Colon (tissue), 2 donors: ENCODE results near the gene NOL11.
"Not testable (repeated sequence)": the region's sequence is repeated elsewhere in the genome, so short reads cannot be mapped to it uniquely, and the experiment has no call there.

ENCODE experiments used
- FAIRE-seq: peaks from 2 replicates; lab custom pipeline; 2012; peaks lifted over from hg19 to GRCh38; lab: Jason Lieb, UNC
- donor health status: control.
- donor health status: control.

NOL11 gene

DNA sequence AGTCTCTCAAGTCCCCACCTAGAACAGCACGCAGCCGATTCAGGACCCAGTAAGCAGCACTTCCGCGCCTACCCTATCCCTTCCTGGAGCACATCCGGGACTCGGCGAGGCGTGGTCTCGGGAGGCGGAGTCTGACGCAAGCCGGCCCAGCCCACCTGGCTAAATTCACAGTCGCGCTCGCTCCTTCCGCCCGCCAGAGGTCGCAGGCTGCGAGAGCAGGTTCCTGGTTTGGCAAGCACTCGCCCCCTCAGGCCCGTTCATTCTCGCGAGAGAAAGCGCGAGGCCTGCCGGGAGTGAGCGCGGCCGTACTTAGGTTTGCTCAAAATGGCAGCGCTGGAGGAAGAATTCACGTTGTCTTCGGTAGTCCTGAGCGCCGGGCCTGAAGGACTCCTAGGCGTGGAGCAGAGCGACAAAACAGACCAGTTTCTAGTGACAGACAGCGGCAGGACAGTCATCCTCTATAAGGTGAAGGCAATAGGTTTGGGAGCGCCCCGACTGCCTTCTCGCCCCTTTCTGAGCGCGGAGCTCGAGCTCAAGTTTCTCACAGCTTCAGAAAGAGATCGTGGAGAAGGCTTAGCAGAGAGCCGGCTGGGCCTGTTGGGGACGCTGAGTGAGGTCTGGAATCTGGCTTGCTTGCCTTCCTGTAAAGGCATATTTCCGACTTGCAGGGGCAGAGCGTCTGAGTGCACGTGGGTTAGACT lies at the start of gene NOL11:
Gene NOL11 (plus strand): TSS at position 313 of the 701 bp plus-strand sequence. CDS start 12 bp downstream, at position 325.
- peak; percentile 36 for FAIRE-seq

DNA sequence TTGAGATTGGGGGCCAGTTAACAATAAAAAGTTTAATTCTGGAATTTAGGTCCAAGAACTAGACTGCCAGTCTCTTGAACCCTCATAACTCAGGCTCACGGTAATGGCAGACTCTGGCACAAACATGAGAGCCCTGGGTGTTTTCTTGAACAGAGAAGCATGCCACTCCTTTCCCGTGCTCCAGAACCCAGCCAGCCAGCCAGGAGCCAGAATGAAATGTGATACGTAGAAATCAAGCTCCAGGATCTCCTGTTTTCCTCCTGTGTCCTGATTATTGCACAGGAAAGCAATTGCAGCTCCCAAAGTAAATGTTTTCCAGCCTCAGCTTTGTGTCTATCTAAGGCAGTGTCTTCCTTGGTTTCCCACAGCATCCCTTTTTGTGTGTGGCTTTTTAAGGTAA lies 46.2 kb upstream of the NOL11 start:
- FAIRE-seq = no peak

DNA sequence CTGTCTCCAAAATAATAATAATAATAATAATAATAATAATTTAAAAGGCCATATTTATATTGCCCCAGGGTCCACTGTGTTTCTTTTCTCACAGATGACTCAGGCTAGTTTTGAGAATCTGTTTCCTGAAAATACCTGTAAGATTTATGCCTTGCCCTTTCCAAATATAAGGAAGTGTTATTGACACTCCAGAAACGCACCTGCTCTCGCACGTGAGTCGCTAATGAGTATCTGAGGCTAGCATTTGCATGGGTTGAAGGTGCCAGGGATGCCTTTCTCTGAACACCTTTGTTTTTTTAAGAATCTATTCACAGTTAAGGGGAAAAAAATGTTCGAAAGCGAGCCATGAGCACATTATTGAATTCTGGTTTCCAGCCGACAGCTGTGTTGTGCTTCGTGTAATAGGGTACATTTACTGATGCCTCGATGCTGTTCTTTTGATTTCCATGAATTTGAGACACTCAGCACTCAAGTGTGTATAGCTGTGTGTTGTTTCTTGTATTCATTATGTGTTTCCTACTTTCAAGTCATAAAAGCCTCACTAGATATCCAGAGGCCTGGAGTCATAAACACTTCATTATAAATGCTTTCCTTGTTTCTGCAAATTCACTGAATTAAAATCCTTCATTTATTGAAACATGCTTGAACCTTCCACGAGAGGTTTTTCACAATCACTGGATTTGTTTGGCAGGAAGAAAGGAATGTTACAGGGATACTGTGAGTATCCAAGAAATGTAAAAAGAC lies 45.0 kb upstream of the NOL11 start:
- no peak for FAIRE-seq

DNA sequence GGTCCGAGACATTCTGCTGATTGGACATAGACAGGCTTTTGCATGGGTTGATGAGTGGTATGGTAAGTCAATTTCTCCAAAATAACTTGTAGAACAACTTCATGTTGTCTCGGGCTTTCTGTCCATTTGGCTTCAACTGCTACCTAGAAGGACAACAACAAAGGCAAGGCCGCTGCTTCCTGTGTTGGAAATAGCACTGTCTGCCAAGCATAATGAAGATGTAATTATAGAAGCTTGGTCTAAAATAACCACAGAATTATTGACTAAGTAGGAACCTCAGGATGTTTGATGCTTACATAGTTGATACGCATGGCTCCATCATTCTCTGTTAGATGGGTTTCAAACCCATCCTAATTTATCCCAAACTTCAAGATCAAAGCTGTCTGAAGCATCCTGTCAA lies 42.3 kb upstream of the NOL11 start:
- FAIRE-seq = no peak

DNA sequence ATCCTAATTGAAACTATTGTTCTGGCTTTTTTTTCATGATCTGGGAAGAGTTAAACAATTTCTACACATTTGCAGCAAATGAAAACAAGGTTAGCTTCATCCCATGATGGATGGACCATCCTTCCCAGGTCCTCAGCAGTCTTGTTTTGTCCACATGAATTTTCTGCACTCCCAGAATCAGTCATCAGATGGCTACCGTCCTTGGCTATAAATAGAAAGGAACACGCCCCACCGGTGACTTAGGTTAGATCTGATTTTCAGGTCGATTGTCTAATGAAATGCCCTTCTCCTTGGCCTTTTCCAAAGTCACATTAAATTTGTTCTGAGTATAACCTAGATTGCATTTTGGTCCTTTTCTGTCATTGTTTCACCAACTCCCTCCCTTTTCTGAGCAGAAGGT lies 41.4 kb upstream of the NOL11 start:
- no peak for FAIRE-seq

DNA sequence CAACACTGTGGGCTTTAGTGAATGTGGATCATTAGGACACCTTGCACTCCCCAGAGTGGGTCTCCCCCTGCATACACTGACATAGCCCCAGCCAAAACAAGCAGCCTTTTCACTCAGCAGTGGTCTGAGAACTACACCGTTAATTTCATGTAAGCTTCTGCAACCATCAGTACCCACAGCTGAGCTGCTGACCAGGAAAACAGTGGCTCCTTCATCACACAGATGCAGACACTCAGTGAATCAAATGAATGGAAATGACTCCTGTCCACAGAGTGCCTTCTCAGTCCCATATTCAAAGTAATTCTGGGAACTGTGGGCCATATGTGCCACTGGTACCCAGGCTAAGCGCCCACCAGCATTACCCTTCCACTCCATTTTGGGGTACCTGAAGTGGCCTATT lies 39.3 kb upstream of the NOL11 start:
- FAIRE-seq = no peak

DNA sequence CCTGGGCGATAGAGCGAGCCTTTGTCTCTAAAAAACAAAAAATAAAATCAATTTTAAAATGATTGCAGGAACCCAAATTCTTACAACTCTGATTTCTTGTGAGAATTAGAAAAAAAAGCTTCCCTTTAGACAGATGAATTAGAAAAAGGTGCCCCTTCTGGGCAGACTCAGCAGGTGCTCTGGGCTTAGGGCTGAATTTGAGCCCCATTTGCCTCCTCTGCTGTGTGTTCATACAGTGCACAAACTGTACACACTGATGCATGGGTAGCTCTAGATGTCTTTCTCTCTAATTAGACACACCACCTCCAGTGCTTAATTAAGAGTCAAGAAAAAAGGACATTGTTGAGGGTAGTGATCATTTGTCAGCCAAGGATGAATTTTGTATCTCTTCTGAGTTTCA lies 38.5 kb upstream of the NOL11 start:
- FAIRE-seq = no peak

DNA sequence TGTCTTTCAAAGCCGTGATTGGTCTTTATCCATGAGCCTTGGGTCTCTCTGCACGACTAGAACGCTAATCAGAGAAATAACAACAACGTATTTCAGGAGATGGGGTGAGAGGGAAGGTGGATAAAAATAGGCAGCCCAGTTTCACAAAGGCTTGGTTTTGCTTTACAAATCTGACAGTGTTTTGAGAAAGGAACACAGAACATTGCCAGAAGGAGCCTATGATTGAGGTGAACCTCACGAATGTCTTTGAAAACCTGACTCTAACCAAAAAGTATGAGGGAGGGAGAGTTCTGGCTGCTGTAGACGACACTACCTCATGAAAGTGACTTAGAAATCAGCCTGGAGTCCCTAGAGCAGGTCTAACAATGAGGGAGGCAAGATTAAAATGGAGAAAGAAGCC lies 38.0 kb upstream of the NOL11 start:
- no peak for FAIRE-seq

DNA sequence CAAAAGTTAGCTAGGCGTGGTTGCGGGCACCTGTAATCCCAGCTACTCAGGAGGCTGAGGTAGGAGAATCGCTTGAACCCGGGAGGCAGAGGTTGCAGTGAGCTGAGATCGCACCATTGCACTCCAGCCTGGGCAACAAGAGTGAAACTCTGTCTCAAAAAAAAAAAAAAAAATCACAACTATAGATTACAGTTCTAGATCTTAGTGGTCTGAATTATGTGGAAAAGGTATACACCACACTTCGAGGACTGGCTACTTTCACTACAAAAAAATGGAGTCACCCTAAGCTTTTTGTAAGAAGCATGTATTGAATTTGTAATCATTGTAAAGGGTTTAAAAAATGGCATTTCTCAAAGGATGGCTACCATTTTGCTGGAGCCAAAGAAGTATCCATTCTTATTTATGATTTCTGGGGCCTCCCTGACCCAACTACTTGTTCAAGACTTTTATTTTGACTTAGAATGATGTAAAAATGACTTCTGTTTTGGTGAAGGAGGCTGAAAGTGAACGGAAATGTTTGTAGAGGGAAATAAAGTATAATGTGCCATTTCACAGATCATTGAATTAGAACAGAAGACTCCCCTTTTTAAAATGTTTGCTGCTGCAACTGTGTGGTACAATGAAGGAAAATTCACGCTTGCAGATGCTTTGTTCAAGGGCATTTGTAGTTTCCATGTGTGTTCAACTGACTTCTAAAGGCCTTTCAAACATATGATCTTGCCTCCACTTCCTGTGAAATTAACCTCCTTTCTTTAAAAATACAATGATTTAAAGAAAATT lies 37.1 kb upstream of the NOL11 start:
- no peak for FAIRE-seq

DNA sequence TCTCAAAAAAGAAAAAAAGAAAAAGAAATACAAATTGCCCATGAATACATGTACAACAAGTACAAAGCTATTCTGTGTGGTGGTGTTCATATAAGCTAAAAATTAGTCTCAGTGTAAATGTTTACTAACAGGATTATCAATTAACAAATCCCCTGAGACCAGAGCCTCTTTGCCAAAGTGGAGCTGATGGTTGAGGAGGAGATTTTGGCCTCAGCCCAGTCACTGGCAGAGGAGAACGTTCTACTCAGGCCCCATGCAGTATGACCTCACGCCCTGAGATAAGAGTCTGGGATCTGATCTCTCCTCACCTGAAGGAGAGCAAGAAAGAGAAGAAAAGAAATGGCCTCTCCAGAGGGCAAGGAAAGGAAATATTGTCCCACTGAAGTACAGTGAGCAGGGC lies 35.5 kb upstream of the NOL11 start:
- no peak for FAIRE-seq

DNA sequence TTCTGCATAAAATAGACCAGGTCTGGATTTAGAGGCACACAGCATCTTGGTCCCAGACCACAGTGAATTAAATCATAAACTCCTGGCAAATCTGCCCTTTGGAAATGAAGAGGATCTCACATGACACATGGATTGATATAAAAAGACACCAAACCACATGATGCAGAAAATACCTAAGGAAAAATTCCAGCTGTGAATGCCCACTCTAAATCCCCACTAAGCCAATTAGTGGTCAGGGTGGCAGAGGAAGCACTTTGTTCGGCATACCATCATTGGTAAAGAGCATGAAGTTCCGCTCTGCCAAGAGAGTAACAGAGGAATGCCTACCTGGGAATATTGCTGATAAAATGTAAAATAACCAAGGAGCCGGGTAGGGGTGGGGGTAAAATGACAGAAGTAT lies 32.4 kb upstream of the NOL11 start:
- FAIRE-seq = no peak

DNA sequence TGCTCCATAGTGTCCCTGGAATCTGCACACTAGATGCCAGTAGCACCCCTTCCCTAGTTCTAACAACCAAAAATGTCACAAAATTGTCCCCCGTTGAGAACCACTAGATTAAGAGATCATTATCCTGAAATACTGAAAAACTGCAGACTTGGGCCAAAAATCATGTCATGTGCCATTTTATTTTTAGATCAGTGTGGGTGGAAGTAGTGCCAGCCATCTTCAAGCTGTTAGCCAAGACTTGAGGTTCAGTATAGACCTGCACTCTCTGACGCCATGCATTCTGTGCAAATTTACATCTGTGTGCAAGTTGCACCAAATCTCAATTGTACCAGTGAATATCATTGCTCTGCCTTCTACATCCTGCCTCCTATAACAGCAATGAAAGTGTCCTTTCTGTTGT lies 31.5 kb upstream of the NOL11 start:
- FAIRE-seq = no peak

DNA sequence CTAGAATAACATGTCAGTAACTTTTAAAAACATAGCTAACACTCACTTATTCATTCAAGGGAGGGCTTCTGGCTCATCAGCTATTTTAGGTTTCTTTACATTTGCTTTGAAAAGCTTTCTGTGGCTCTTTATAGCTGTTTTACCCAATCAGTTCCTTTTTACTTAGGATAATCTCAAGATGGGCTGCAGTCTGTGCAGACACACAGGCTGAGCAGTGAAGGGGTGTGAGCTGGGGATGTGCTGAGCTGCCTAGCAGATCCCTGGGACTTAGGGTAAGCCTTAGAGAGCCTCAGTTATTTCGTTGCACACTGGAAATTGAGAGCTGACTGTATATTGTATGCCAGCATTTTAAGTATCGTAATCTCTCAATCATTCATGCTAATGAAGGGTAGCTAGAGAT lies 30.2 kb upstream of the NOL11 start:
- no peak for FAIRE-seq

DNA sequence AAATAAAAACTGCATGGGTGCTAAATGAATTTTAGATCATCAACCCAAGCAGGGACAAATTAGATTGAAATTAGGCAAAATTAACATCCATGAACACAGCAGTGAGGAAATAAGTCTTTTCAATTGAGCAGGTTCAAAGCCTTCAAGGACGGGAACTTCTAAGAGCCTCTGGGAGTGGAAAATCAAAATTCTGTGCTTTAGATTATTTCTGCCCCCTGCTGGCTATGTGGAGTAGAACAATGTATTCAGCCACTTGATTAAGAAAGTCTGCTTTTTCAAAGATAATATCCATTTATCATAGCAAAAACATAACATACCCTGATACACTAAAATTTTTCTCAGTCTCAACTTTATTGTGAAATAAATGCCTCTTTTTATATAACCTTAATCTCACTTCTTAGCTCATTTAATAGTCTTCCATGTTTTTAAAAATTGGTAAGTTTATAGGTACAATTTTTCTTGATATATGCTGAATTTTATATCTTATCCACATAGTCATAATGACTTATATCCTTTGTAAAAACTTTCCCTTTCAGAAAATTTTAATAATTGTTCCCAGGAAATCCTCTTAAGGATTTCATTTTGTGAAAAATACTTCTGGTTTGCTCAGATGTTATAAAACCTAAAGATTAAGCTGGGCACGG lies 28.1 kb upstream of the NOL11 start:
- peak; percentile 61 for FAIRE-seq

DNA sequence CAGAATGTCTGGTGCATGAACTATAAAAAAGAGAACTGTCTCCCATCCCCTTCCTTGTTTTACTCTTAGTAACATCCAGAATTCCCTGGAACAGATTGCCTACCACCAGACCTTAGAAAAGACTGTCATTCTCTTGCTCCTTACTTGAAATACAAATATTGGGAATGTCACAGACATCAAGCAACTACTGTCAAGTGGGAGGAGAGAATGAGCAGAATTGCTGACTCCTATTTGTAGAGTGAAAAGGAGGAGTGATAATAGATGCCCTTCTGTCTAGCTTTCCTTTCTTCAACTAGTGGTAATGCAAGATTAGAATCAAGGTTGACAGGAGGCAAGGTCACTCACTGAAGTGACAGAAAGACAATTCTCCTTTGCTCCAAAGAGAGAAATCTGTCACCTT lies 23.9 kb upstream of the NOL11 start:
- FAIRE-seq = no peak

DNA sequence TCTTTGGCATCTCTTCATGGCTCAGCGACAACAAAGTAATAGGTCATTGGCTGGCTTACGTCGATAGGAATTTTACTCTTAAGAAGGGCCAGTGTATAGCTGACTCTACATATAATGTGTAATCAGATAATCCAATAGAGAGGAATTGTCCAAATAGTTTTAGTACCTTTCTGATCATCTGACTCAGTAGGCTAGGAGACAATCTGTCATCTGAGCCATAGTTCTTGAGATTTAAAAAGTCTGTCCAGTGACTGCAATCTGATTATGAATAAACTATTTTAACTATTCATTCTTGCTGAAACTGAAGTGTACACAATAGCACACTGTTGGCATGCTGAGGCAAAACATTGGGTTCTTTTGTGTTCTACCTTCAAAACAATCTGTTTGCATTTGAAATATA lies 21.4 kb upstream of the NOL11 start:
- FAIRE-seq = no peak

DNA sequence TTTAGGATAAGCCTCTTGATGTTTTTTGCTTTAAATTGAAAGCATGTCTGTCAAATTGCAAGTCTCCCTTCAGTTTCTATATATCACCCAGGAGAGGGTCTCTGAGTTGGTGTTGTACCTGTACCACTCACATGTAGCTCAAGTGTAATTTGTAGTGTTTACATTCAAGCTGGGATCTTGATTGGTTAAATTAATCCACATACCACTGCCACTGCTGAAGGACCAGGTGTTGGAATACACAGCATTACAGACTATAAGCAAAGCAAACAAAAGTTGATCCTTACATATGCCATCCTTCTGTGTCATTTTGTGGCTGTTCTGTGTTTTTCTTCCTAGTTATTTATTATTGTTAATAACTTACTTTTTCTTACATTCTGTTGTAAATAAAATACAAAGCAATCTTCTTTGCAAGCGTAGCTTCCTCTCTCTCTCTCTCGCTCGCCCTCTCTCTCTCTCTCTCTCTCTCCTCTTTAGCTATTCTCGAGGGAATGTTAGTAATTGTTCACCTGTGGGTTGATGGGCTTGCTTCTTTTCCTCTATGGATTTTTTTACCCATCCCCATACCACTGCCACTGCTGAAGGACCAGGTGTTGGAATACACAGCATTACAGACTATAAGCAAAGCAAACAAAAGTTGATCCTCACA lies 20.8 kb upstream of the NOL11 start:
- FAIRE-seq = no peak

DNA sequence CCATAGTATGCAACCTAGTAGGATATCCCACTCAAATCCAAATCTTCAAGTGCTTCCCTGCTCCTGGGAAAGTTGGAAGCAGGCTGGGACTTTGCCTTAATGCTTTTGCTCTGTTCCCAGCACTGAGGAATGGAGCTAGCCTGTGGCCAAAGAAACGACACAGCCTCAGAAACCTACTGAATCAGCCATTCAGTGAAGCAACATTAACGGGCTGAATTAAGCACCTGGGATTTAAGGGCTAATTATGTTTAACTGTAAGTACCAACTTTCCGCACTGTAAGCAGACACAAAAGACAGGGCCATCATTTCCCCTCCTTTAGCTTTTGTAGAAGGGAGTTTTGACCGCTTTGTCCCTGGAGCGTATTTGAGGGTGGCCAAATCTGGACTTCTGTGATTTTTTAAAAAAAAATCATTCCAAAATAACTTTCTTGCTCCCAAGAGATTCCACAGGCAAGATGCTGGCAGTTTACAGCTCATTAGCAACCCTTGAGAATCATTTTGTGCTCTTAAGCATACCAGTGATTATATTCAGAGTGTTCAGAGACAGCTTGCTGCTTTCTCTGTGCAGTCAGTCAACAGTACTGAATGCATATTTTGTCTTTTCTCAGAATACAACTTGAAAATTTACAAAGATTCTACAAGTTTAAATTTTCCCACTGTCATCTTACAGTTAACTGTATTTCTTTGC lies 17.6 kb upstream of the NOL11 start:
- FAIRE-seq = no peak

DNA sequence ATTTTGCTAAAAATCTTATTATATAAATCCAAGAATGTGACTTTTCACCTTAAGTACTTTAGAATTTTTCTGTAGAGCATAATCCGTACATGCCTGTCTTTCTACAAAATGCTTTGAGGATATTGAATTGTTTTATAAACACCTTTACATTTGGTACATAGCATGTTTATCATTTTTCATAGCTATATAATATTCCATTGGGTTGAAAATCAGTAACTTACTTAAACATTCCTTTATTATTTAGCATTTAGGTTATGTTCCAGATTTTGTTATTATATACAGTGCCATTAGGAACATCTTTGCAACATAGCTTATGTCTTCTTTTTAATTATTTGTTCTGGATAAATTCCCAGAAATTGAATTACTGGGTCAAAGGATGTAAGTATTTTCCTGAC lies 17.0 kb upstream of the NOL11 start:
- no peak for FAIRE-seq

DNA sequence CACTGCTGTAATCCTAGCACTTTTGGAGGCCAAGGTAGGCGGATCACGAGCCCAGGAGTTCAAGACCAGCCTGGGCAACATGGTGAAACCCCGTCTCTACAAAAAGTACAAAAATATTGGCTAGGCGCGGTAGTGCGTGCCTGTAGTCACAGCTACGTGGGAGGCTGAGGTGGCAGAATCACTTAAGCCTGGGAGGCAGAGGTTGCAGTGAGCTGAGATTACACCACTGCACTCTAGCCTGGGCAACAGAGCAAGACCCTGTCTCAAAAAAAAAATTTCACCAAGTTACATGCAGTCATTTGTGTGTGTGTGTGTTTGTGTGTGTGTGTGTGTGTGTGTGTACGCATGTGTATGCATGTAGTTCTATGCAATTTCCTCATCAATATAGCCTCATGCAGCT lies 14.9 kb upstream of the NOL11 start:
- not testable (repeated sequence) for FAIRE-seq

DNA sequence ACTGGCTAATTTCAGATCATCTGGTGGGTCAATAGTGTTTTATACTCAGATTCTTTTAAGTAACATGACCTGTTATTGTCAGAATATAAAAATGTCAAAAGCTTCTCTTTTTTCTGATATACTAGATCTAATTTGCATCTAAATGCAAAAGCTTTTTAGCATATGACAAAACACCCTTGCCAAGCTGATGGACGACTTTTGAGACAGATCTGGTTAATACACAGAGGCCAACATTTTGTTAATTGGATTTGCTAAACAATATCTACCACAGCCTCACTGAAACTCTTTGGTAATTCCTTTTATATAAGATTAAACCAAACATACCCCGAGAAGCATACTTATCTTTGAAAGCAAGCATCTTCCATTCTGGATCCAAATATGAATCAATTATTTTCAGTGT lies 10.3 kb upstream of the NOL11 start:
- FAIRE-seq = no peak

DNA sequence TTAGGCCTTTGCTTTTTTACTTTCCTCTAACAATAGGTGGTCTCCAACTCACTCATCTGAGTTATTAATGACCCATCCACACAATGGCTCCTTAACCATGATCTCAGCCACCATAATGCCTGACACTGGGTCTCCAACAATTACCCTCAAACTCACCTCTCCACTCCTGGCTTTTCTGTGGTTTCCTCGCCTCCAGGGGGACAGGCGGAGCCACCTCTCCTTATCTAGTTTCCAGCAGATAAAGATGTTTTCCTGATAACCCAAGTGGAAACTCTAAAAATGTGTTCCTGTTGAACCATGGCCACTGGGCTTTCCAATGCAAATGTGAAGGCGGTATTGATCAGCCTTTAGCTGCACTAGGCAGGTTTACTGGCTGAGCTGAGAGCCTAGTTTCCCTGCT lies 9.4 kb upstream of the NOL11 start:
- FAIRE-seq = no peak
